GM20431 (cell line): Measurements from ENCODE around the gene SCAANT1.

ENCODE experiments used
- in situ Hi-C: fragments of 300-500 bp; cut with MseI, MboI; formaldehyde crosslinking; loops from one replicate; pipeline ENCODE4 v1.15.0; 2020; ENCODE audit warnings: low sequenced_read_pairs; ENCODE audit not compliant: unreplicated experiment

SCAANT1 gene

GRCh38 chr3:63911873-63912767 lies at the start of gene SCAANT1:
Gene SCAANT1, minus strand, starts transcription at chr3:63912383.
- in situ Hi-C loops: no loop called here

GRCh38 chr3:63961891-63962290 lies 49.7 kb upstream of the SCAANT1 start:
- in situ Hi-C loops: no loop called here

GRCh38 chr3:63960048-63960711 lies 48.0 kb upstream of the SCAANT1 start:
- in situ Hi-C loops: no loop called here

GRCh38 chr3:63959146-63959545 lies 47.0 kb upstream of the SCAANT1 start:
- in situ Hi-C loops: no loop called here

- in situ Hi-C loops: no loop called here
Observed at GRCh38 chr3:63955830-63956545, 43.8 kb upstream of the SCAANT1 start.

- in situ Hi-C loops: no loop called here
Observed at GRCh38 chr3:63955036-63955650, 43.0 kb upstream of the SCAANT1 start.

- in situ Hi-C loops: no loop called here
Observed at GRCh38 chr3:63954182-63954581, 42.0 kb upstream of the SCAANT1 start.

- in situ Hi-C loops: no loop called here
Observed at GRCh38 chr3:63952248-63952594, 40.0 kb upstream of the SCAANT1 start.

- in situ Hi-C loops: no loop called here
Observed at GRCh38 chr3:63951492-63952247, 39.5 kb upstream of the SCAANT1 start.

GRCh38 chr3:63950698-63951097 lies 38.5 kb upstream of the SCAANT1 start:
- in situ Hi-C loops: no loop called here

- in situ Hi-C loops: no loop called here
Observed at GRCh38 chr3:63949005-63949404, 36.8 kb upstream of the SCAANT1 start.

GRCh38 chr3:63947594-63947993 lies 35.4 kb upstream of the SCAANT1 start:
- in situ Hi-C loops: no loop called here

- in situ Hi-C loops: no loop called here
Observed at GRCh38 chr3:63946753-63947152, 34.6 kb upstream of the SCAANT1 start.

GRCh38 chr3:63945558-63946096 lies 33.4 kb upstream of the SCAANT1 start:
- in situ Hi-C loops: no loop called here

GRCh38 chr3:63943678-63944077 lies 31.5 kb upstream of the SCAANT1 start:
- in situ Hi-C loops: no loop called here

- in situ Hi-C loops: no loop called here
Observed at GRCh38 chr3:63942528-63942927, 30.3 kb upstream of the SCAANT1 start.

GRCh38 chr3:63940389-63940757 lies 28.2 kb upstream of the SCAANT1 start:
- in situ Hi-C loops: no loop called here

- in situ Hi-C loops: no loop called here
Observed at GRCh38 chr3:63937661-63938651, 25.8 kb upstream of the SCAANT1 start.
